NCI-H2227 treated with DMSO at 0.1 percent for 48 hours (cell line): ENCODE data around the gene TRUB2.

ENCODE experiments used
- DNase-seq: peaks from one replicate; lab custom pipeline; 2025; lab: John Stamatoyannopoulos, UW

Gene TRUB2

DNA sequence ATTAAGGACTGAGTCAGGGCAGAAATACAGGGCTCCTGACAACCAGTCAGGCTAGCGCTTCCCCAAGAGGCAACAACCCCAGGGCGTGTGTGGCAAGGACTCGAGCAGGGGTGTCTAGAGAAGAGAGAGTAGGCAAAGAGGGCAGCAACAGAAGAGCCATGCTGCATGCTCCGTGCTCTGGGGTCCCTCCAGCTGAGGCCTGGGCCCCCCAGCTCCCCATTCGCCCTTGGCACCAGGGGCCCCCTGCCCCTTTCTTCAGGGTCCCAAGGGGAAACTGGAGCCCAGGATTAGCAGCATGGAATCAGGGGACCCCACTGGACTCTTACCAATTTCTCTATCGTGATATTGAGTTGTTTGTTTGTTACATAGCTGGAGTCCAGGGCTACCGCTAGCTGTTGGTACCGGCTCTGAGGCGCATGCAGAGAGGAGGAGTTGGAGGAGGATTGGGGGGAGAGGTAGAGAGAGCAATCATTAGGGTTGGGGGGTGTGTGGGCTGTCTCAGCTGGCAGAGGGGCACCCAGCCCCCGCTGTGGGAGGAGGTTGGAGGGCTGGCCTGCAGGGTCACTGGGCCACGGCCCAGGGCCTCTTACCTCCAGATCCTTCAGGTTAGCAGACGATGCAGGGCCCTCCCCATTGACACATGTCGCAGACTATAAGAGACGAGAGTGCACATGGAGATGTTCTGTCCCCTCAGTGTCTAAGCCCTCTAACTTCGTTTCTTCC is 55.2 kb downstream of the TRUB2 start:
- DNase-seq, result no peak

DNA sequence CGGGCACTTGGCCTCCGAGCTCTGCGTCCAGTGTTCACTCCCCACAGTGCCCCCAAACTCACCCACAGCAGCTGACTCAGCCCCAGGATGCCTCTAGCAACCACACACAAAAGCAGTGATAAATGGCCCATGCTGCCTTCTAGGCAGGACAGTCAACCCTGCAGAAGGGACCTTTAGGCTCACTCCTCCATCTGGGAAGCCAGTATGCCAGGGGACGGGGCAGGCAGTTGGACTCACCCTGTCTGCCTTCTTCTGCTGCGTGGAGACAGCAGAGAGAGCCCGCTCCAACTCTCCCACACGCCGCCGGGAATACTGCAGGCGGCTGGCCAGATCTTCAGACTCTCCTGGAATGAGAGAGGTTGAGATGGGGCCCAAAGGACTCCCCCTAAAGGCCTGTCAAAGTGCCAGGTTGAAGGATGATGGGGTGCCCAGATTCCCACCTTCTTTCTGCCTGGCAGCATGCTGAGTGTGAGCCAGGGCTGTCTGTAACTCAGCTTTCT is 56.8 kb downstream of the TRUB2 start:
- no peak for DNase-seq

DNA sequence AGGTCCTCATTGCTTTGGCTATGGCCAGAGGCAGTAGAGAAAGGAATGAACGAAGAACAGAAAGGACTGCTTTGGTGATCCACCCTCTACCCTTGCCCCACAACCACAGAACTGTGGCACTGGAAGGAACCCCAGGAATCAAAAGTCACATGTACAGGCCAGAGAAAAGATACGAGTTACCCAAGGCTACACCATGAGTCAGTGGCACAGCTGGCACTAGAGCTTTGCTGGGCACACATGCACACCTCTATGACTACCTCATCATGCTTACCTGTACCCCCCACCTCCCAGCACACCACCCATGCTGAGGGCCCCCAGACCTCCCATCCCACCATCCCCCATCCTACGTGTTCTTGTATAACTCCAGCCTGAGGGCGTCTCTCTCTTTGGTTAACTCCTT is 59.6 kb downstream of the TRUB2 start:
- no peak for DNase-seq

DNA sequence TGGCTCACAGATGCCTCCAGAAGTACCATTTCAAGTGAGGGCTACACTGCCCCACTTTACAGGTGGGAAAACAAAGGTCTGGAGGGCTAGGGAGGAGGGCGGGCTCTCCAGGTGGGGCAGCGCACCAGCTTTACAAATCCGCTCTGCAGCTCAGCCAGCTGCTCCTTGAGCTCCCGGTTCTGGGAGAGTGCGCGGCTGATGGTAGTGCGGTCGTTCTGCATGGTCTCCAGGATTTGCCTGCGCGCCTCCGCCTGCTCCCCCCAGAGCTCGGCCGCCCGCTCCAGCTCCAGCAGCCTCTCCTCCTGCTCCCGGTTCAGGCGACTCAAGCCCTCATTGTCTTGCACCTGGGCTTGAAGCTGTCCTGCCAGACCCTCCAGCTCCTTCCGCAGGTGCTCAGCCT is 61.9 kb downstream of the TRUB2 start:
- no peak for DNase-seq

DNA sequence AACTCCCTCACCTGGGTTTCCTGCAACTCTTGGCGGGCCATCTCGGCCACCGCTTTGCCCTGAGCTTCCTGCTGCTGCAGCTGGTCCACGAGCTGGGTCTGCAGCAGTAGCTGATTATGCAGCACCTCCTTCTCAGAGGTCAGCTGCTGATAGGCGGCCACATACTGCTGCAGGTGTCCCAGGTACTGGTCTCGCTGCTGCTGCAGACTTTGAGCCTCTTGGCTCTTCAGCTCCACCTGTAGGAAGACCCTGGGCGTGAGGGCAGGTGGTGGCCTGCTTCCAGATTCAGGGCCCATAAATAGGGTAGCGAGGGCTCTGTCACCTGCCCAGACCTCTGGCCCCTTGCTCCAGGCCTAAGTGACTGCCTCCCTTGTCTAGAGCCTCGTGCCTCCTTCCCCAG is 63.1 kb downstream of the TRUB2 start:
- DNase-seq, result no peak

DNA sequence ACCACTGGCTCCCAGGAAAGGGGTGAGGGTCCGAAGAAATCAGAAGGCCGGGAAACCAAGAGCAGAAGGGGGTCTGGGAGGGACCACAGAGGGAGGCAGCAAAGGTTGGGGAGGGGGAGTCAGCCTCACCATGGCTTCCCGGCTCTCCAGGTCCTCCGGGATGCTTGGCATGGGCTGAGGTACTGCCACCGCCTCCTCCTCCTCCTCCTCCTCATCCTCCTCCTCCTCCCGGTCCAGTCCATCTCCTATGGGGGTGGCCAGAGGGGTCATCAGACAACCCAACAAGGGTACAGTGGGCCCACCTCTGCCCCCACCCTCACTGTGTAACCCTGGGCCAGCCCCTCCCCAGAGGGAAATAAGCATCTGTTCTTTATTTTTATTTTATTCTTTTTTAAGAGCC is 63.9 kb downstream of the TRUB2 start:
- DNase-seq, result no peak

DNA sequence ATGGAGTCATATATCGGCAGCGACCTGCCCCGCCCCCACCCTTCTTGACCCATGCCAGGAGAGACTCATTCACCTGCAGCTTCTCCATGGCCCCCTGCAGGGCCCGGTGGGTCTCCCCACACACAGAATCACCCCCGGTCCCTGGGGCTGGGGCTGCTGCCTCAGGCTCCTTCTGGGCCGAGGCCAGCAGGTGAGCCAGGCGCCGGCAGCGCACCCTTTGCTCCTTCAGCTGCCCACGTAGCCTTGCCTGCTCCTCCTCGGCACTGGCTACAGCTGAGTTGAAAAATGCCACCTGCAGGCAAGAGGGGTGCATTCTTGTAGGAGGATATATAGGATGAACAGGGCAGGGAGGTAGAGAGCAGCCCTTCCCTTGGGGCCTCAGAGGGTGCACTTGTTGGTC is 64.3 kb downstream of the TRUB2 start:
- DNase-seq, result no peak

DNA sequence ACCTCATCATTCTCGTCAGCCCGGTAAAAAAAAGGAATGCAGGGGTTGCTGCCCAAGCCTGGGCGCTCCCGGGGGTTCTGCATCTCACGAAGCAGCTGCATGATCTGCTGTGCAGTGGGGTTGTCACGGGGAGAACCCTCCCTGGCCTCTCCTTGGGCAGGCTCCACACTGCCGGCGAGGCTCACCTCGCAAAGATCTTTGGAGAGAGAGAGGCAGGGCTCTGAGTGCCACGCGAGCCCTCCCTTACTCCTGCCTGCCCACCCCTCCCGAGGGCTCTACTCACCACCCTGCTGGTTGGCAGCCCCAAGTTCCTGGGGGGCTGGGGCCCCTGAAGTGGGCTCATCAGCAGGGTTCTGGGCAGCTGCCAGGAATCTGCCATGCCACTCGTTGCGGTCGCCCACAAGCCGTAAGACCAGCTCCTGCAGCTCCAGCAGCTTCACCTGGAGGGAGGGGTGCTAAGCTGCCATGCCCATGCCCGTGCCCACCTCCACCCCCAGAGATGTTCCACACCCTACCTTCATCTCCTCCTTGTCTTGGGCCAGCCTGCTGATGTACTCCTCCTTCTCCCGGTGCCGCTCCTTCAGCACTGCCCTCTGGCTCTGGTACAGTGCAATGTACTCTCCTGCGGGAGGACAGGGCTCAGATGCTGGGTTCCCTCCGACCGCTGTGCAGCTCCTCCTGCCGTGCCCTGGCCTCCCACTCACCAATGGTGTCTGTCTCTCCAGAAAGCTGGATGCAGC is 65.0 kb downstream of the TRUB2 start:
- DNase-seq, result no peak
